SKM-1 treated with dmso at 0.1 percent for 144 hours (cell line): ENCODE data around the gene SH2D2A.

ENCODE experiments used
- DNase-seq: peaks from one replicate; lab custom pipeline; 2025; ENCODE audit not compliant: unreplicated experiment; lab: John Stamatoyannopoulos, UW

The SH2D2A gene

GRCh38 chr1:156816561-156817328, at the start of gene SH2D2A:
TSS of gene SH2D2A (minus strand) at chr1:156816848. CDS start at chr1:156816708, 140 bp downstream.
- DNase-seq: peak; percentile 80

DNA sequence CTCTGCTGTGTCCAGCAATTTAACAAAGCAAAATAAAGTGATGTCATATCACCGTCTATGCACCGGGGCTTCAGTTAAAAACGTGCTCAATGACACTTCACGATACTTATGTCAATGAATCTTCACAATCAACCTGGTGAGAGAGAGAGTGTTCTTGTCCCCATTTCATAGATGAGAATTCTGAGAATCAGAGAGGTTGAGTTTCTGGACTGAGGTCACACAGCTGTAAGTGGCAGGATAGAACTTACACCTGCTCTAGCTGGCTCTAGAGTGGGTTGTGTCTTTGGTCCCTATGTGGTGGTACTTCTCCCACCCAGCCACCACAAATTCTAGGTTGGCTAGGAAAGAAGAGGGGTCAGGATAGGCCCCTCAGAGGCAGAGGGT, 49.2 kb upstream of the SH2D2A start:
- no peak for DNase-seq

DNA sequence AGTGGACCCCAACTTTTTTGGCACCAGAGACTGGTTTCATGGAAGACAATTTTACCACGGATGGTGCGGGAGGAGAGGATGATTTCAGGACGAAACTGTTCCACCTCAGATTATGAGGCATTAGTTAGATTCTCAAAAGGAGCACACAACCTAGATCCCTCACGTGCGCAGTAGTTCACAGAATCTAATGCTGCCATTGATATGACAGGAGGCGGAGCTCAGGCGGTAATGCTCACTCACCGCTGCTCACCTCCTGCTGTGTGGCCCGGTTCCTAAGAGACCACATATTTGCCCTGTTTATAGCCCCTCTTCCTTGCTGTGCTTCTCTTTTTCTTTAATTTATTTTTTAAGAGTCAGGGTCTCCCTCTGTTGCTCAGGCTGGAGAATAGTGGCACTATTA, 48.6 kb upstream of the SH2D2A start:
- no peak for DNase-seq

DNA sequence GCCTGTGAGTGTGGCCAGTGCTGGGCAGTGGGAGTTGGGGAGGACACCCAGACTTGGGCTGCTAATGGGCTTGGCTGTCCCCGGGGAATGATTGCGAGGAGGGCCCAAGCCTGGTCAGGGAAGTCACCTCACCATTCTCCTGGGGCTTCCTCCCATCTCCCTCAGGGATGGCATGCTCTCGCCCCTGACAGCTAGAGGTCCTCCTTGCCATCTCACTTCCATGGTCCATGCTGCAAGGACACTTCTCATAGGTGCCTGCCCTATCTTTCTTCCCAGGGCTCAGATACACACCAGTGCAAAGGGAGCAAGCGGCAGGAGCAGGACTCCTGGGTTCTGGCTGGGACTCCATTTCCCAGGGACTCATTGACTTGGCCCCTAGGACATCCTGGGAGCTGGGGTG, 48.1 kb upstream of the SH2D2A start:
- no peak for DNase-seq

DNA sequence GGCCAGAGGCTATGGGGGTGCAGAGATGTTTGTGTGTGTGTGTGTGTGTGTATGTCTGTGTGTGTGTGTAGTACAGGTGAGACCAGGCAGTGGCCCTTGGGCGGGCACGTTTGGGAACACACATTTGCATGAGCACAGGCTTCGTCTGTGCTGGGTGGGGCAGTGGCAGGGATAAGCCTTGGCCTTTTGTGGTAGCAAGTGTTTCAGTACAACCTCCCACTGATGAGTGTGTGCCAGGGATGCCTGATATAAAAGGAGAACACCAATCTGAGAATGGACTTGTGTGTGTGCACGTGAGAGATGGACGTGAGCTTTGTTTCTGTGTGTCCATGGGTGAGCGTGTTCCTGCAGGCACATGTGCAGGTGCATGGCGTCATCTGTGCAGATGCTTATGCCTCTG, 47.0 kb upstream of the SH2D2A start:
- no peak for DNase-seq

- no peak for DNase-seq
These were observed 46.5 kb upstream of the SH2D2A start for GRCh38 chr1:156862997-156863599.

GRCh38 chr1:156862584-156862983, 45.9 kb upstream of the SH2D2A start:
- DNase-seq: no peak

GRCh38 chr1:156860628-156861423, 44.2 kb upstream of the SH2D2A start, which contains the start of gene NTRK1:
TSS of gene NTRK1 (plus strand) at chr1:156860865. CDS start at chr1:156860935, 70 bp downstream.
- no peak for DNase-seq

DNA sequence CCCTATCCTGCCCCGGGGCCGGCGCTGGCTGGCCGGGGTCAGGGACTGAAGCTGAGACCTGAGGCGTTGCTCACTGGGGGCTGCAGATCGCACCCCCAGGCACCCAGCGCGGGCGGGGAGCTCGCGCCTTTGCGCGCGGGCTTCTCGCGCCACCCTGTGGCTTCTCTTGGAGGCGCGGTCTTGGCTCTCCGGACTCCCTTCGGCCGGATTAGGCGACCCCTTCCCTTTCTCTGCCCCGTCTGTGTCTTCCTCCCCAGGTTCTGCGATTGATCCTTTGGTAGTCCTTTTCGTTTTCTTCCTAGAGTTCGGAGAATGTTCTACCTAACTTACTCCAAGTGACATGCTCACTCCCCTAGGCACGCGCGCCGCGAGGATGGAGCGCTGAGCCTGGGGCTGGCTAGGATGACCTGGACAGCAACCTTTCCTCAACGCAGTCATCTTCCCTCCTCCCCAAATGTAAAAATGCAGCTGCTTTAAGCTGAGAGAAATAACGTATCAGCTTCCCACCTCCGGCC, 43.5 kb upstream of the SH2D2A start:
- peak; percentile 42 for DNase-seq

- DNase-seq: no peak
These were observed 43.0 kb upstream of the SH2D2A start for GRCh38 chr1:156859523-156860112.

DNA sequence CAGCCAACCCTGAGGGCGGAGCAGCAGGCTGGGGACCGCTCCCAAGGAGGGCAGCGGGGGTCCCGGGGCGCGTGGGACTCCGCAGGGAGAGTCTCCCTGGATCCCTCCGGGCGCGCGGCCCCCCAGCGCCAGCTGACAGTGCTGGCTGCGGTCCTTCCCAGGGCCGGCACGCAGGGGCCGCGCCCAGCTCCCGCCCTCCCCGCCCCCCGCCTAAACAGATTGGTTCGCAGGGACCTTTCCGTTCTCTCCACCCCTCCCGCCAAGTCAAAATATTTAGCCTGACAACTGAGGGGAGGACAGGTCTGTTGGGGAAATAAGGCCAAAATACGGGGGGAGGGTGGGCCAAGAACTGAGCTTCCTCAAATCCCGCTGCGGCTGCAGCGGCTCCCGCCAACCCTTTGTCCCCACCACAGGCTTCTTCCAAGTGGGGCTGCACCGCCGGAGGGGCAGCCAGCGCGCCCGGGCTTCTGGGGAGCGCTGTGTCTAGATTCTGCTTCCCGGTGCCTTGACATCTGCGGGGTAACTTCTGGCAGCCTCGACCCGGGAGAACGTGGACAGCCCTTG, 42.4 kb upstream of the SH2D2A start, which contains the start of gene INSRR:
Gene INSRR, minus strand, starts transcription at position 159 of the 564 bp plus-strand sequence. CDS start 496 bp downstream, outside the sequence.
- no peak for DNase-seq

GRCh38 chr1:156858555-156858956, 41.9 kb upstream of the SH2D2A start:
- no peak for DNase-seq

DNA sequence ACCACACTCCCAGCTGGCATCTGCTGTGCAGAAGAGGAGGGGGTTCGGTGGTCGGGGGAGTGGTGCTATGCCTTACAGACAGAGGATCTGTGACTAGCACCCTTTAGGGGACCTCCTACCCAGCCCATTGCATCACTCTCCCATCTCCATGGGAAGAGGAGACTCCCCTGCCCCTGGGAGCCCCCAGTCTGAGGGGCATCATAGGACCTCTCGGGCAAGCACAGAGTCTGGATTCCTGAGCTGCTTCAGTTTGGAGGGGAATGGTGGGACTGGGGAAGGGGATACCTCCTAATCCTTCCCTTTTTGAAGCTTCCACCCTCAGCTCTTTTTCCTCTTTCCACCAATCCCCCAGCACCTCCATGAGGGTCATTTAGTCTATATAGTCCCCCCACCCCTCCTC, 40.9 kb upstream of the SH2D2A start:
- no peak for DNase-seq

DNA sequence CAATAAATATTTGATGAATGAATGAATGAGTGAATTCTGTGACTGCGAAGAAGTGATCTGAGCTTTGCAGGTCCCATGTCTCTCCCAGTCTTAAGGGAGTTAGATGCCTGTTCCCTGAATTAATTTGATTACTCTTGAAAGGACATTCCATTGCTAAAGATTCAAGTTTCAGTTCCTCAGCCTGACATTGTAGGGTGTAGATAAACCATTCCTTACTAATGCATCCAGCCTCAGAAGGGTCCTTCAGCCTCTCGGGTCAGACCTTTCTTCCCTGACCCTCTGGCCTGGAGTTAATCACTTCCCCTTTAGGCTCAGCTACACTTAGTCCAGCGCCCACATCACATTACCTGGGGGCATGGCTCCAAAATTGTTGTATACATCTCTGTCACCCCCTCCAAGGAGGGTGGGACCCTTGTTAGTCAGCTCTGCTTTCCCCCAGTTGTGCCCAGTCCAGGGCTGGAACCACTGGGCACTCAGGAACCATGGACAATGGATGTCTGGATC, 39.7 kb upstream of the SH2D2A start:
- no peak for DNase-seq

DNA sequence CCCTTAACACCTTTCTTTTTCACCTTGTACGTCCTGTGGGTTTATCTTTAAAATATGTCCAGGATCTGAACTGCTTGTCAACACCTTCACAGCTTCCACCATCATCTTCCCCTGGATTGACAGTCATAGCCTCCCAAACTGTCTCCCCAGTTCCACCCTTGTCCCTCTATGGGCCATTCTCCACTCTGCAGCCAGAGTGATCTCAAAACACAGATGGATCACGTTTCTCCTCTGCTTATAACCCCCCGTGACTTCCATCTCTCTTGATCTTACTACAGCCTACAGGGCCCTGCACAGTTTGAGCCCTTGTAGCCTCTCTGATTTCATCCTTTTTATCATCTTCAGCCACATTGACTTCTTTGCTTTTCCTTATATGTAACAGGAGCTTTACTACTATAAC, 38.0 kb upstream of the SH2D2A start:
- no peak for DNase-seq

GRCh38 chr1:156853761-156854160, 37.1 kb upstream of the SH2D2A start:
- no peak for DNase-seq

DNA sequence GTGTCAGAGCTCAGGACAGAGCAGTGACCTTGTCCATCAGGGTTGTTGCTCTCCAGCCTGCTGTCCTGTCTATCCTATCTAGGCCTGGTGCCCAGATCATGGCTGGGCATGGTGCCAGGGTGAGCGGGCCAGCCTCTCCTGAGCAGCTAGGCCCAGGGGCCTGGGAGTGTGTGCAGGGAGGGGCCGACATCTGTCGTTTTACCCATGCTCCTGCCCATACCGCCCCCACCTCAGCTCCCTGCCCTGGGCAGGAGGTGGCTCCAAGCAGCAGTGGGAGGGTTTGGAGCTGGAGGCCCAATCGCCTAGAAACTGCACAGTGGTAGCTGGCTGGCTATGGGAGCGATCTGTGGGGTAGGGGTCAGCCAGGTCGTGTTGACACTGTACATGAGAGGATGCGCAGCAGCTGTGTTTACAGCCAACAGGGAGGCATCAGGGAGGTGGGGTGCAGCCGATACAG, 35.8 kb upstream of the SH2D2A start:
- DNase-seq: no peak

- DNase-seq: no peak
These were observed 35.2 kb upstream of the SH2D2A start for GRCh38 chr1:156851779-156852417.

- no peak for DNase-seq
These were observed 32.5 kb upstream of the SH2D2A start for GRCh38 chr1:156849151-156849496.
